GM19324 (cell line): Measurements from ENCODE around the gene NEDD8.
"Not testable (repeated sequence)": the region's sequence is repeated elsewhere in the genome, so short reads cannot be mapped to it uniquely, and the experiment has no call there.

Source experiments
- ATAC-seq: cut with Tn5 transposase; IDR thresholded peaks from one replicate; pipeline ENCODE4 v1.9.1; 2021; ENCODE audit warnings: mild to moderate bottlenecking, moderate library complexity; ENCODE audit not compliant: unreplicated experiment, low FRiP score

NEDD8 gene

GRCh38 chr14:24231263-24232120 lies 675 bp downstream of the NEDD8 start:
- no peak for ATAC-seq

- ATAC-seq: no peak
Measured at GRCh38 chr14:24228902-24229301, 3.3 kb downstream of the NEDD8 start.

- no peak for ATAC-seq
Measured at GRCh38 chr14:24226473-24226872, 5.7 kb downstream of the NEDD8 start.

GRCh38 chr14:24224618-24225071 lies 7.5 kb downstream of the NEDD8 start:
- ATAC-seq: no peak

GRCh38 chr14:24222987-24223386 lies 9.2 kb downstream of the NEDD8 start:
- not testable (repeated sequence) for ATAC-seq

- no peak for ATAC-seq
Measured at GRCh38 chr14:24219521-24219920, 12.6 kb downstream of the NEDD8 start.

GRCh38 chr14:24219080-24219479 lies 13.1 kb downstream of the NEDD8 start:
- ATAC-seq: no peak

GRCh38 chr14:24216876-24217275 lies 15.3 kb downstream of the NEDD8 start:
- ATAC-seq: not testable (repeated sequence)

- ATAC-seq: no peak
Measured at GRCh38 chr14:24216345-24216699, 15.8 kb downstream of the NEDD8 start.

GRCh38 chr14:24215495-24216344 lies 16.4 kb downstream of the NEDD8 start, which contains the start of gene MDP1:
Gene MDP1 (minus strand): TSS chr14:24216066. CDS start chr14:24215955, 111 bp downstream.
- peak; percentile 58 for ATAC-seq

- no peak for ATAC-seq
Measured at GRCh38 chr14:24213866-24214662, 18.1 kb downstream of the NEDD8 start.

GRCh38 chr14:24212924-24213865 lies 19.0 kb downstream of the NEDD8 start, which contains the start of gene CHMP4A:
Gene CHMP4A (minus strand): TSS chr14:24213488. CDS start chr14:24213439, 49 bp downstream.
- peak; percentile 78 for ATAC-seq

- ATAC-seq: no peak
Measured at GRCh38 chr14:24211311-24211710, 20.9 kb downstream of the NEDD8 start.

- ATAC-seq: no peak
Measured at GRCh38 chr14:24207625-24208024, 24.5 kb downstream of the NEDD8 start.

- no peak for ATAC-seq
Measured at GRCh38 chr14:24207104-24207551, 25.0 kb downstream of the NEDD8 start.

GRCh38 chr14:24206260-24207103 lies 25.7 kb downstream of the NEDD8 start:
- ATAC-seq: no peak

- no peak for ATAC-seq
Measured at GRCh38 chr14:24204163-24205146, 27.7 kb downstream of the NEDD8 start.
